Endodermal cell (in vitro differentiated cells): ENCODE results near the gene PCDHGB2. TPM values are rescaled to one million over a fixed set of nuclear protein-coding genes. Genes with fewer than 3 reads are reported as not detected.

Experiments
- DNase-seq: peaks from one replicate; pipeline ENCODE4 v3.0.0-alpha.2; 2017
- H3K27ac ChIP-seq: 2 replicates; pipeline ENCODE4 v1.5.1; 2013; ENCODE audit warnings: mild to moderate bottlenecking, low read depth, low read length, moderate library complexity
- H3K27me3 ChIP-seq: 2 replicates; pipeline ENCODE4 v1.6.1; 2013; ENCODE audit warnings: mild to moderate bottlenecking, low read length, moderate library complexity; ENCODE audit not compliant: insufficient read depth, control insufficient read depth, poor library complexity, severe bottlenecking
- H3K36me3 ChIP-seq: 2 replicates; pipeline ENCODE4 v1.7.0; 2013; ENCODE audit warnings: mild to moderate bottlenecking, low read length, moderate library complexity; ENCODE audit not compliant: control insufficient read depth, insufficient read depth
- H3K4me1 ChIP-seq: one replicate; pipeline ENCODE4 v1.7.0; 2013; ENCODE audit warnings: low read length; ENCODE audit not compliant: control insufficient read depth, insufficient read depth
- H3K4me3 ChIP-seq: 2 replicates; pipeline ENCODE4 v1.5.1; 2013; ENCODE audit warnings: mild to moderate bottlenecking, low read length, moderate library complexity
- H3K9ac ChIP-seq: 2 replicates; pipeline ENCODE4 v1.6.1; 2013; ENCODE audit warnings: mild to moderate bottlenecking, low read length, moderate library complexity; ENCODE audit not compliant: poor library complexity, severe bottlenecking; ENCODE audit errors: extremely low read depth
- H3K9me3 ChIP-seq: 2 replicates; pipeline ENCODE4 v1.6.1; 2013; ENCODE audit warnings: mild to moderate bottlenecking, low read length, moderate library complexity; ENCODE audit not compliant: control insufficient read depth
- H3K27ac Mint-ChIP-seq: 2 replicates; pipeline ENCODE4 v1.8.0; 2020; ENCODE audit warnings: mixed read lengths
- H3K27me3 Mint-ChIP-seq: 2 replicates; pipeline ENCODE4 v1.8.0; 2021; ENCODE audit warnings: mild to moderate bottlenecking, mixed read lengths; ENCODE audit not compliant: insufficient read depth
- H3K36me3 Mint-ChIP-seq: 2 replicates; pipeline ENCODE4 v1.8.0; 2020; ENCODE audit warnings: low read depth, mixed read lengths
- H3K4me1 Mint-ChIP-seq: 2 replicates; pipeline ENCODE4 v1.8.0; 2020; ENCODE audit warnings: mixed read lengths
- H3K4me3 Mint-ChIP-seq: 2 replicates; pipeline ENCODE4 v1.8.0; 2020; ENCODE audit warnings: mild to moderate bottlenecking, moderate library complexity, mixed read lengths
- H3K9me3 Mint-ChIP-seq: 2 replicates; pipeline ENCODE4 v1.8.0; 2020; ENCODE audit warnings: mild to moderate bottlenecking, mixed read lengths
- CTCF ChIP-seq: fragments of 200-600 bp; sonication (generic); conservative IDR thresholded peaks from 2 replicates; pipeline ENCODE4 v1.5.0; 2021; ENCODE audit warnings: antibody characterized with exemption, mild to moderate bottlenecking
- WGBS, 2 experiments: methylation state at CpG; one replicate each; pipeline versions ENCODE4 v1.1.5 to v1.1.7; 2013; ENCODE audit warnings: missing lambda C conversion rate in 2 of 2, mixed read lengths in 1 of 2; ENCODE audit not compliant: insufficient coverage in 1 of 2, insufficient read length in 1 of 2; 5-methylcytosine and 5-hydroxymethylcytosine counted together
- total RNA-seq, 2 donors: library from RNA; stranded (reverse); fragmentation: NEBNext Ultra II Directional in 1 of 2; extraction: Animal tissue kit (Norgen Biotek cat#: 25700) in 1 of 2; gene quantifications; 2 replicates in 1 of 2; 3 replicates in 1 of 2; pipeline ENCODE4 v1.2.1, GENCODE V29; 2021

PCDHGB2 gene
- total RNA-seq, 2 donors from 2014 or later = 1.6 to 5.2 TPM

GRCh38 chr5:141388661-141389060 is 28.9 kb downstream of the PCDHGB2 start:
- peak overlapping the region; percentile 77 for H3K4me3 Mint-ChIP-seq
- Histone ChIP-seq H3K27ac (no peak overlapping the region), H3K9me3 (peaks cover 65% of the 10 kb centered on the region), H3K9ac (no peak overlapping the region), H3K27me3 (no peaks in the 10 kb centered on the region), H3K36me3 (no peaks in the 10 kb centered on the region), H3K4me3 (peak overlapping the region; percentile 35), H3K4me1 (no peaks in the 10 kb centered on the region)
- no peak overlapping the region for H3K27ac Mint-ChIP-seq
- WGBS, 2 experiments = 92 to 95% methylated on average over 5 to 10 of the region's 10 CpGs
- H3K27me3 Mint-ChIP-seq = peaks cover 11% of the 10 kb centered on the region
- no peak for TF ChIP-seq CTCF
- H3K4me1 Mint-ChIP-seq = no peaks in the 10 kb centered on the region
- peaks cover 51% of the 10 kb centered on the region for H3K36me3 Mint-ChIP-seq
- no peak for DNase-seq
- H3K9me3 Mint-ChIP-seq = peaks cover 76% of the 10 kb centered on the region

GRCh38 chr5:141389153-141390042 is 29.6 kb downstream of the PCDHGB2 start:
- no peak overlapping the region for H3K27ac ChIP-seq
- no peaks in the 10 kb centered on the region for H3K36me3 ChIP-seq
- no peaks in the 10 kb centered on the region for H3K4me1 ChIP-seq
- no peak for TF ChIP-seq CTCF
- H3K4me1 Mint-ChIP-seq = no peaks in the 10 kb centered on the region
- no peak overlapping the region for H3K9ac ChIP-seq
- WGBS, 2 experiments = 94 to 96% methylated on average over 74 to 77 of the region's 77 CpGs
- H3K36me3 Mint-ChIP-seq = peaks cover 53% of the 10 kb centered on the region
- no peak overlapping the region for H3K27ac Mint-ChIP-seq
- H3K9me3 ChIP-seq = peaks cover 64% of the 10 kb centered on the region
- no peak overlapping the region for H3K4me3 Mint-ChIP-seq
- DNase-seq = no peak
- H3K4me3 ChIP-seq = no peak overlapping the region
- peaks cover 11% of the 10 kb centered on the region for H3K27me3 Mint-ChIP-seq
- no peaks in the 10 kb centered on the region for H3K27me3 ChIP-seq
- peaks cover 76% of the 10 kb centered on the region for H3K9me3 Mint-ChIP-seq

GRCh38 chr5:141392429-141393198 is 32.8 kb downstream of the PCDHGB2 start, which contains the start of gene PCDHGA8:
Gene PCDHGA8, plus strand, starts transcription at chr5:141392633. Its CDS starts 181 bp downstream, at chr5:141392814.
- no peak within 1 kb of the TSS for H3K27ac ChIP-seq
- no peaks in the 10 kb centered on the region for H3K4me1 ChIP-seq
- Mint-ChIP-seq H3K4me1 (no peaks in the 10 kb centered on the region), H3K27me3 (peaks cover 11% of the 10 kb centered on the region), H3K9me3 (peaks cover 89% of the 10 kb centered on the region), H3K4me3 (no peak within 1 kb of the TSS), H3K36me3 (peaks cover 65% of the 10 kb centered on the region), H3K27ac (no peak within 1 kb of the TSS)
- peak within 1 kb of the TSS; percentile 20 for H3K4me3 ChIP-seq
- DNase-seq = no peak
- TF ChIP-seq CTCF = no peak
- H3K36me3 ChIP-seq = no peaks in the 10 kb centered on the region
- no peaks in the 10 kb centered on the region for H3K27me3 ChIP-seq
- 95 to 98% methylated on average over 28 to 38 of the region's 38 CpGs for WGBS, 2 experiments
- H3K9me3 ChIP-seq = peaks cover 68% of the 10 kb centered on the region
- no peak within 1 kb of the TSS for H3K9ac ChIP-seq
